GM08714 (cell line): ENCODE results near the gene CLN6.
"Not testable (repeated sequence)": the region's sequence is repeated elsewhere in the genome, so short reads cannot be mapped to it uniquely, and the experiment has no call there.

Source experiments
- H3K4me3 ChIP-seq: fragments of 200-500 bp; sonication (Bioruptor generic); 2 replicates; pipeline ENCODE4 v1.5.1; 2014; ENCODE audit warnings: mild to moderate bottlenecking, low read length, inconsistent platforms
- ZNF274 ChIP-seq: IDR thresholded peaks from 2 replicates; pipeline ENCODE4 v1.6.1; 2012; ENCODE audit warnings: mild to moderate bottlenecking, low read depth, low read length

The CLN6 gene

DNA sequence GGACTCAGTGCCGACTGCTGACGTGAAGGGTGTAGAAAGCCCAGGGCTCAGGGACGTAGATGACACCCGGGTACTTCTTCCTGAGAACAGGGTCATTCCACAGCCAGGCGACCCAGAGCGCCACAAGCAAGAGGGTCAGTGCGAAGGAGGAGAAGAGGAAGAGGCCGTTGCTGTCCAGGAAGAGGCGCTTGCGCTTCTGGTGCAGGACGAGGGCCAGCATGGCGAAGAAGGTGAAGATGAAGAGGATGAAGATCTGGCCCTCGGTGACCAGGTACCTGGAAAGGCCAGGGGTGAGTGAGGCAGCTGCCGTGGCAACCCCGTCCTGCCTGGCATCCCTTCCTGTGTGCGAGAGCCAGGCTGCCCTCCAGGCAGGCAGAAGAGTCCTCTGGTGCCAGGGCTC, 21.4 kb downstream of the CLN6 start:
- no peak overlapping the region for H3K4me3 ChIP-seq
- TF ChIP-seq ZNF274: no peak

DNA sequence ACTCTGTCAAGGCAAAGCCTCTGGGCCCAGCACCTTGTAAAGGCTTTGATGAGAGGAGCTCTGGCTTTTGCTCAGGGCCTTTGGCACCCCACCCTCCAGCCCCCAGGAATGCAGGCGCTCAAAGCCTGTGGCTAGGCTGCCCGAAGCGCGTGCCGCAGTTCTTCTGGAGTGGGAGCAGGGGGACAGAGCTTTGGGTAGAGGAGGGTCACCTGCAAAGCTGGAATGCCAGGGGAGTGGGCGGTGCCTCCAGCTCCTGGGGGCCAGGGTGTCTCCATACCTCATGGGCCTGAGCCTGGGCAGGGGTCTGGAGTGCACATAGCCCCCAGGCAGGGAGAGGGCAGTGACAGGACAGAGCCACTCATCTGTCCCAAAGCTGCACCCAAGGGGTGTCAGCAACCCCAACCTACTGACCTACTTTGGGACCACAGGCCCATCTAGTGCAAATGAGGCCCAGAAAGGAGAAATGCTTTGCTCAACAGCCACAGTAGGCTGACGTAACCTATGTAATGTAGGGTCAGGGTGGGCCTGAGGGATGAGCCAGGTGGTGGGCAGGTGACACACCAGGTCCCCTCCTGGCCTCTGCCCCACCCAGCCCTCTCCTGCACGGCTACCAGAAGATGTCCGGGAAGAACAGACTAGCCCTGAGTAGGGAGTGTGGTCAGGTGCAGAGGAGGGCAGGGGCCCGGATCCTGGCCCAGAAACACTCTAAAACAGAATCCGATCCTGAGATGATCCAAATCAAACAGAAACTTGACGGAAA, 22.2 kb downstream of the CLN6 start:
- TF ChIP-seq ZNF274: no peak
- no peak overlapping the region for H3K4me3 ChIP-seq

DNA sequence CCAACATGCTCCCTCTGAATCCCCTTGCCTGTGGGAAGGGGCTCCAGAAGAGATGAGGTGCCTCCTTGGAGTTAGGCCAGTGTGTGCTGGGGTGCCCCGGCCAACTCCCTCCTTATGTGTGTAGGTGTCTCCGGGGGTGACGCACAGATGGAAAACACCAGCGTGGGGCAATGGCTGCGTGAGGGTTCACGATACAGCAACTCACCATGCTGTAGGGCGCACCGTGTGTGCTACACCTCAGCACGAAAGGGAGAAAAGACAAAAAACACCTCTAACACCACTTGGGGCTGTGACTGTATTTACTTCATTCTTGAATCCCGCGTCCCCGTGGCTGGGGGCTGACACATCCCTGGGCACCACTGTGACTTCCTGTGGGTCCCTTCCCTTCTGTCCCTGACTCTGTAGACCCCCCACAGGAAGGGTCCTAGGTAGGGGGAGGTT, 22.8 kb downstream of the CLN6 start:
- no peak for TF ChIP-seq ZNF274
- no peak overlapping the region for H3K4me3 ChIP-seq

DNA sequence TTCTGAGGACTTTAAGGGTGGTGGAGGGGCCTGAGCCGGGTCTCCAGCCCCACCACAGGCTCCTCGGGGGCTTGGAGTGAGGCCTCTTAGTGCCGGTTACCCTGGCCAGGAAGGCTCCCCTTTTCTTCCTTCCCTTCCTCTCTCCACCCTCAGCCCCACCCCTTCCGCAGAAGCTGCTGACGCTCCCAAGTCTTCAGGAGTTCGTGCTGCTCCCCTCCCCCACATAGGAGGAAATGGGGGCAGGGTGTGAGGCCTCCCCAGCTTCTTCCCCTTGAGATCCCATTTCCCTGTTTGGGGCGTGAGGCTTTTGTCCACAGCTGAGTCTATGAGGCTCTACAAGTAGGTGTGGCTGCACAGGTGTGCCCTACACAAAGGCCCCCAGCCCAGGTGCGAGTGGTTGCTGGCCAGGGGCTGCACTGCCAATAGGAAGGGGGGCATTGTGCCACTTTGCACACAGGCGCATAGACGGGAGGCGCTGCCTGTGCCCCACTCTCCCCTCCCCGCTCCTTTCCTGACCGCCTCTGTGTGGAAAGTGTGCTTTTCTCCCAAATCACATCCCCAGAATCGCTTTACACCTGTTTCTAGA, 23.5 kb downstream of the CLN6 start:
- TF ChIP-seq ZNF274: no peak
- H3K4me3 ChIP-seq: no peak overlapping the region

DNA sequence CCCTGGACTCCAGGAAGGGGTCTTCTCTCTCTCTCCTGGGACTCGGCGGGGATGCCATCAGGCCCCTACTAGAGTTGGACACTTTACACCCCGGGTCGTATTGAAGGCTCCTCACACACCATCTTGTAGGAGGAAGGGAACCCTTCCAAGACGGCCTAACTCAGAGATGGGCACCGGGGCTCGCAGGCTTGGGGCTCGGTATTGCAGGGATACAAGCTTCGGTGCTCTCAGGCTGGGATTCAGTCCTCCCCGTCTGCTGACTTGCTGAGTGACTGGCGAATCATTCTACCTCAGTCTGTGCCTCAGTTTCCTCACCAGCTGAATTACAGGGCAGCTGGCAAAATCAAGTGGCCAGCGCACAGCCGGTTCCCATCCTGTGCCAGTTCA, 24.0 kb downstream of the CLN6 start:
- TF ChIP-seq ZNF274: no peak
- no peak overlapping the region for H3K4me3 ChIP-seq

DNA sequence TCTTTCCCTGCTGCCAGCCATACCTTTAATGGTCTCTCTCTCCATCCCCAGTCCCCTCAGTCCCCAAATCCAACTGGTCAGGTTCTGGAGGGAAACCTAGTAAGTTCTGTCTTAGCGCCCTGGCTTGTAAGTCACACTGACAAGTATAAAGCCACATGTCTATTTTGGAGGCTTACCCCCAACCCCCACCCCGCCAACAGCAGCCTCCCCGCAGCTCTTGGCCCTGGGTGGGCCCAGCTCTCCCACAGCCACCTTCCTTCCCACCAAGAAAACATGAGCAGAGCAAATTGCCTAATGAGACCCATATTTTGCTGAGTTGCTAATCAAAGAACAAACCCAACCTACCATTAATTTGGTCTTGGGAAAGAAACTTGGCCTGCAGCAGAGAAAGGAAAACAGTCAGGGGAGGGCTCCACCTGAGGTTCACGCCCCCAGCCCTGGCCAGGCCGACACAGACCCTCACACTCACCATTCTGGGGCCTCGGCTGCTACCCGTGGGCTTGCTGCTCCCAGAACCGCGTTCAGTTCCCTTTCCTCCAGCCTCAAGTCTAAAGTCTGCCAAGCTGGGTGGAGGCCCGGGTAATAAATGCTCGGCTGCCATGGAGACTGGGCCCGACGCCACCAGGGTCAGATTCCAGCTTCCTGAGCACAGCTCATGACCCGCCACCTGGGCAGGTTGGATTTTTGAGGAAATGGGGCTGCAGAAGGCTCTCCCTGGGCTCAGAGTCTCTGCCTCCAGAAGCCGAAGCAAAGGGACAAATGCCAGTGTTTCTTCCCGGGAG, 24.6 kb downstream of the CLN6 start, which contains the start of gene CALML4:
TSS of gene CALML4 (minus strand) at position 557 of the 782 bp plus-strand sequence. CDS start at position 472, 85 bp downstream.
- no peak for TF ChIP-seq ZNF274
- no peak within 1 kb of the TSS for H3K4me3 ChIP-seq

DNA sequence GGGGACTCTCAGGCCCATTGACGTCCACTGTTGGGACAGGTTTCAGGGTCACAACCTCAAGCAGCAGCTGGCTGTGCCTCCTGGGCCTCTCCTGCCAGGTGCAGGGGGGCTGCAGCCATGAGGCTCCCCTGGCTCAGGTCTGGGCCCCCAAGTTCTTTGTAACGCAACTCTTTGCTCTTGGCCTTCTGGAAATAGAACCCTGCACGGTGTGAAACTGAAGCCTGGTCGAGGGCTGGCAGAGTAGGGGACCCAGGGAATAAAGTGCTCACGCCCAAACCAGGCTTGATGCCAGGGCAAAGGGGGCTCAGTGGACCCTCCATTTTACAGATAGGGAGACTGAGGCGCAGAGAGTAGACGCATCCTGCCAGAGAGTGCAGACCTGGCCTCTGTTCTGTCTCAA, 25.2 kb downstream of the CLN6 start:
- TF ChIP-seq ZNF274: no peak

DNA sequence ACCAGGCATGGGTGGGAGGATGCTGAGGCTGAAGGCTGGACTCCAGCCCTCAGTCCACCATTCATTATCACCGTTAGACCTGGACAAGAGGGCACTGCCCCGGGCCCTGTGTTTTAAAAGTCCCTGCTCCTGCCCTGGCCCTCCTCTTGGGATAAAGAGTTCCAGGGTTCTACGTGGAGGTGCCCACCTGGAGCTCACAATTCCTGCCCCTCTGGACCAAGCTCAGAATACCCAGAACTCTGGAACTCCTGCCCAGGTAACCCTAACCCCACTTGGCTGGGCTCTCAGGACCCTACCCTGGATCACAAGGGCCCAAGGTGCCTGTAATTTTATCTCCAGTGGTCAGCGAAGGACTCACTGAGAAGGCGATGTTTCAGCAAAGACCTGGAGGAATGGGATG, 25.6 kb downstream of the CLN6 start:
- H3K4me3 ChIP-seq: no peak overlapping the region
- no peak for TF ChIP-seq ZNF274

More for the DNA sequence above, 25.2 kb downstream of the CLN6 start:
- H3K4me3 ChIP-seq: no peak overlapping the region

DNA sequence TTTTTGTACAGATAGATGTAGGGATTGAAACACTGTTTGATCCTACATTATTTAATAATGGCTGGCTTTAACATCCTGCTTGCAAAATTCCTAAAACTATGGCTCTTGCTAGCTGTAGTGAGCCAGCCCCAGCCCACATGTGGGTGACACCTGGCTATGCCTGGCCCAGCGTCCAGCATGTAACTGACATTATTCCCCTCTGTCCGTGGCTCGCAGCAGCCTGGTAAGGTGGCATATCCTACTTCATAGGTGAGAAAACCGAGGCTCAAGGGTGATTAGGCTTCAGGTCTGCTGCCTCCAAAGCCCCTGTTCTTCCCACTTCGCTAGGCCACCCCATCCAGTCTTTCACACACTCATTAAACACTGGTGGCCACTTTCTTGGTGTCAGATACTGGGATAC, 26.0 kb downstream of the CLN6 start:
- TF ChIP-seq ZNF274: no peak
- H3K4me3 ChIP-seq: no peak overlapping the region

DNA sequence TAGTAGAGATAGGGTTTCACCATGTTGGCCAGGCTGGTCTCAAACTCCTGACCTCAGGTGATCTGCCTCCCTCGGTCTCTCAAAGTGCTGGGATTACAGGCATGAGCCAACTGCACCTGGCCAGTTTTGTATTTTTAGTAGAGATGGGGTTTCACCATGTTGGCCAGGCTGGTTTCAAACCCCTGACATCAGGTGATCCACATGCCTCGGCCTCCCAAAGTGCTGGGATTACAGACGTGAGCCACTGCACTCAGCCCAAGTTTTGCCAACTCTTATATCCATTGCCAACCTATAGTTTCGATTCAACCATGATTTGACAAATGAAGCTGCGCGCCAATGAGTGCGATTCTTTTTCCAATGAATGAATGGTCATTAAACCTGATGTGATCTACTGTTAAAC, 26.5 kb downstream of the CLN6 start:
- H3K4me3 ChIP-seq: not testable (repeated sequence)

DNA sequence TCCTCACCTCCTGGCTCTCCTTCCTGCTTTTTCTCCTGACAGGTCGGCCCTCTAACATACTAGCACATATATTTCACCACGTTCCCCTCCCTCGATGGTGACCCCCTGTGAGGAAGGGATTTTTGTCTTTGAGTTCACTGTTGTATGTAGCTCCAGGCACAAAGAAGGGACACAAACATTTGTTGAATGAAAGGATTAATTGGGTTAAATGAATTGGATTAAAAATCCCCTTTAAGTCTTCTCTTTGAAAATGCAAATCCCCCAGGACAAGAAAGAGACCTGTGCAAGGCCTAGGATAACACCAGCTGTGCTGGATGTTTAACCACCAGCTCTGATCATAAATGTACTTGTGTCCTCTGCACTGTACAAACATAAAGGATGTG, 27.7 kb downstream of the CLN6 start:
- no peak overlapping the region for H3K4me3 ChIP-seq
- no peak for TF ChIP-seq ZNF274

DNA sequence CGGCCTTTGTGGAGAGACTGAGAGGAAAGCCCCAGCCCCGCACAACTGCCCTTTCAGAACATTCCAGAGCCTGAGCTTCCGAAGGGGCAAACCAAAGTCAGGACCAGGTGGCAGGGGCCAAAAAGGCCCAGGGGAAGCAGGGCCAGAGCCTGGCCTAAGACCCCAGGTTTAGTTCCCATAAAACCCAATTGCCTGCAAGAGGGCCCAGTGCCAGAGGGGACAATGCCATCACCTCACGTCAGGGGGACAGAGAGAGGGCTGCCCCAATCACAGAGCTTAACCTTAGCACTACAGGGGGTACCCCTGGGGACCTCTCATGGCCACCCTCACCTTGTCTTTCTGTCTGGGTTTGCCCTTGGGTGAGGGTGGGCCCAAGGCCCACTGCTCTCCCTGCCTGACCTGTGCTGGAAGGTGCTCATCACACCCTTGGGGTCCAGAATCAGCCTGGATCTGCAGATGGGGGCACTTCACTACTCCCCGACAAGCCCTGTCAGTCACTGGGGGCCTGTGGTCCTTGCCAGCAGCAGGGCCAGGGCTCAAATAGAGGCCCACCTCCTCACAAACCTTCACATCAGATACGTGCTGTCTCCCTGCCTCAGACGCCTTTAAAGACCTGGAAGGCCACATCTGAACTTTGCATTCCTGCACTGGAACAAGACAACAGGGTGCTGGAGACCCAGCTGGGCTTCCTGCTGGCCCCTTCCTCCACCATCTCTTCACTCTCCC, 28.2 kb downstream of the CLN6 start:
- no peak for TF ChIP-seq ZNF274
- no peak overlapping the region for H3K4me3 ChIP-seq

DNA sequence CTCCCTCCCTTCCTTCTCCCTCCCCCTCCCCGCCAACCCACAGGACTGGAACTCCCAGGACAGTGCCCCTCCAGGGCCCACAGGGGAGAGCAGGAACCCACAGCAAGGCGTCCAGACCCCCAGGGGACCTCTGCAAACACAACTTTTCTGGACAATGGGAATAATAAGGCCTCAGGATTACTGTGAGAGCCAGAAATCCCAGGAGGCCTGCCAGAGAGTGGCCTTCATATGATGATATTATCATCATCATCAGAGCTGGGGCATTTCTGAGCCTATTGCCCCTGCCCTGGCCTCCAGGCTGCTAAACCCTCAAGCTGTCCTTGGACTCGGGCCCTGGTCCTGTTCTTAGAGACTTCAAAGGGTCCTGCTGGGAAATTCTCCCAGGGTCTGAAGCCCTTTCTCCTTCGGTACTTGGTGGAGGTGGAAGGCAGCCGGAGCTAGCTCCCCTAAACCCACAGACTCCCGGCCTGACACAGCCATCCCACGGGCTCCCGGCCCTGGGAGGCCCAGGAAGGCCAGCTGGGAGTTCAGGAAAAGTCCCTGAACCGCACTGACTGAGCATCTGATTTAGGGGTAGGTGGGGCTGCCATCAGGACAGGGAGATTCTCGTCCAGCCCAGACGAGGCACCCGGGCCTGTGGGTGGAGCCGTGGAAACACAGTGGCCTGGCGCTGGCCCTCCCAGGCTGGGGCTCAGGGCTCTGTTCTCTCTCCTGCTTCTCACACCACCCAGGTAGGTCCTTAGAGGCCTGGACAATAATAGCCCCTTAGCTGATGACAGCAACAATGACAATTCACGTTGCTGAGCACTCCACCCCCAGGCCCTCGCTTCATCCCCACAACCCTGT, 29.3 kb downstream of the CLN6 start:
- TF ChIP-seq ZNF274: no peak
- no peak overlapping the region for H3K4me3 ChIP-seq
